H1 (cell line): ENCODE data around the gene DUSP3. TPM values are rescaled to one million over a fixed set of nuclear protein-coding genes. Genes with fewer than 3 reads are reported as not detected.

Experiments used
- CTCF ChIA-PET: fragments of 300-600 bp; sonication (Branson Sonifier 250); formaldehyde crosslinking; loops from one replicate; lab custom pipeline; 2021; ENCODE audit not compliant: partially characterized antibody; lab: Charles Lee
- POLR2A ChIA-PET: fragments of 300-600 bp; sonication (Branson Sonifier 250); formaldehyde crosslinking; loops from one replicate; lab custom pipeline; 2021; ENCODE audit warnings: inconsistent platforms; ENCODE audit not compliant: partially characterized antibody; lab: Charles Lee
- DNase-seq, 2 experiments: peaks; one replicate each; pipeline versions ENCODE4 v3.0.0 to v3.0.0-alpha.2; 2010 to 2022; ENCODE audit warnings: low spot score in 2 of 2, low read depth in 1 of 2, mixed read lengths in 1 of 2
- FAIRE-seq: peaks from 2 replicates; lab custom pipeline; 2011; peaks lifted over from hg19 to GRCh38; lab: Jason Lieb, UNC
- H2AFZ ChIP-seq: 2 replicates; pipeline ENCODE4 v1.8.1; 2012; ENCODE audit warnings: low read length, inconsistent platforms
- H2AK5ac ChIP-seq: 2 replicates; pipeline ENCODE4 v1.6.1; 2013; ENCODE audit warnings: low read depth, low read length
- H2BK120ac ChIP-seq: replicated peaks from 2 replicates; pipeline ENCODE3; 2013; ENCODE audit warnings: low read depth, low read length, inconsistent platforms
- H2BK12ac ChIP-seq: 2 replicates; pipeline ENCODE4 v1.6.1; 2013; ENCODE audit warnings: low read depth, low read length
- H2BK15ac ChIP-seq: 2 replicates; pipeline ENCODE4 v1.6.1; 2013; ENCODE audit warnings: low read length
- H2BK20ac ChIP-seq: 2 replicates; pipeline ENCODE4 v1.6.1; 2013; ENCODE audit warnings: low read length
- H2BK5ac ChIP-seq: 2 replicates; pipeline ENCODE4 v1.6.1; 2013; ENCODE audit warnings: low read depth, low read length
- H3K14ac ChIP-seq: 2 replicates; pipeline ENCODE4 v1.6.1; 2013; ENCODE audit warnings: inconsistent platforms; ENCODE audit not compliant: insufficient read length
- H3K18ac ChIP-seq: 2 replicates; pipeline ENCODE4 v1.6.1; 2013; ENCODE audit warnings: low read length; ENCODE audit errors: extremely low read depth
- H3K23ac ChIP-seq: 2 replicates; pipeline ENCODE4 v1.6.1; 2013; ENCODE audit warnings: inconsistent platforms; ENCODE audit not compliant: insufficient read length
- H3K23me2 ChIP-seq: 2 replicates; pipeline ENCODE4 v1.6.1; 2013; ENCODE audit warnings: low read depth, low read length
- H3K27ac ChIP-seq: 2 replicates; pipeline ENCODE4 v1.6.1; 2011; ENCODE audit warnings: low read depth, low read length, inconsistent platforms
- H3K27me3 ChIP-seq, 4 experiments: replicated peaks in 1 of 4; 1 replicate in 1 of 4; 2 replicates in 3 of 4; pipeline versions ENCODE4 v1.6.1 to v1.8.1; 2011 to 2013; ENCODE audit warnings: low read length in 3 of 4, mild to moderate bottlenecking in 3 of 4, inconsistent platforms in 2 of 4, mixed read lengths in 2 of 4, moderate library complexity in 1 of 4; ENCODE audit not compliant: control insufficient read depth in 3 of 4, insufficient read depth in 3 of 4; ENCODE audit errors: extremely low read depth in 1 of 4
- H3K36me3 ChIP-seq, 4 experiments: 2 replicates each; pipeline versions ENCODE4 v1.6.1 to v1.8.1; 2011 to 2013; ENCODE audit warnings: mild to moderate bottlenecking in 4 of 4, low read length in 3 of 4, moderate library complexity in 2 of 4, control low read depth in 1 of 4, inconsistent platforms in 1 of 4; ENCODE audit not compliant: insufficient read depth in 4 of 4, control insufficient read depth in 2 of 4
- H3K4ac ChIP-seq: replicated peaks from 2 replicates; pipeline ENCODE3; 2013; ENCODE audit warnings: low read length, low read depth, mixed read lengths, inconsistent platforms; ENCODE audit not compliant: insufficient read length
- H3K4me1 ChIP-seq, 4 experiments: replicated peaks in 1 of 4; 1 replicate in 1 of 4; 2 replicates in 3 of 4; pipeline versions ENCODE4 v1.6.1 to v1.8.1; 2011 to 2013; ENCODE audit warnings: low read length in 3 of 4, inconsistent platforms in 2 of 4, mixed read lengths in 1 of 4; ENCODE audit not compliant: insufficient read depth in 4 of 4, control insufficient read depth in 3 of 4
- H3K4me2 ChIP-seq, 2 experiments: 2 replicates each; pipeline versions ENCODE4 v1.6.1 to v1.8.1; 2011 to 2013; ENCODE audit warnings: low read depth in 2 of 2, low read length in 2 of 2, control low read depth in 1 of 2, inconsistent platforms in 1 of 2, mild to moderate bottlenecking in 1 of 2; ENCODE audit not compliant: insufficient read depth in 1 of 2
- H3K4me3 ChIP-seq, 4 experiments: fragments of 200-600, 300-600 bp in 1 of 4; sonication (generic), shearing (Covaris generic), sonication (Bioruptor Twin) in 1 of 4; 2 replicates each; pipeline versions ENCODE4 v1.5.1 to v1.8.1; 2011 to 2016; ENCODE audit warnings: low read length in 4 of 4, low read depth in 3 of 4, control low read depth in 2 of 4, inconsistent platforms in 2 of 4, mild to moderate bottlenecking in 2 of 4, mixed read lengths in 1 of 4, moderate library complexity in 1 of 4; ENCODE audit not compliant: insufficient read depth in 2 of 4; ENCODE audit errors: extremely low read depth in 1 of 4
- H3K56ac ChIP-seq: replicated peaks from 2 replicates; pipeline ENCODE3; 2013; ENCODE audit warnings: low read depth, mild to moderate bottlenecking, mixed read lengths, low read length, inconsistent platforms; ENCODE audit not compliant: insufficient read length
- H3K79me1 ChIP-seq: 2 replicates; pipeline ENCODE4 v1.6.1; 2013; ENCODE audit warnings: low read depth, low read length, control low read depth
- H3K79me2 ChIP-seq, 2 experiments: 2 replicates each; pipeline versions ENCODE4 v1.6.1 to v1.8.1; 2012 to 2013; ENCODE audit warnings: low read length in 2 of 2, mild to moderate bottlenecking in 2 of 2, inconsistent platforms in 1 of 2; ENCODE audit not compliant: insufficient read depth in 2 of 2, control insufficient read depth in 1 of 2
- H3K9ac ChIP-seq, 4 experiments: replicated peaks in 1 of 4; 1 replicate in 1 of 4; 2 replicates in 3 of 4; pipeline versions ENCODE4 v1.6.1 to v1.8.1; 2011 to 2013; ENCODE audit warnings: low read depth in 3 of 4, low read length in 3 of 4, control low read depth in 2 of 4, mild to moderate bottlenecking in 2 of 4, moderate library complexity in 2 of 4, inconsistent platforms in 1 of 4; ENCODE audit errors: extremely low read depth in 1 of 4
- H3K9me3 ChIP-seq, 2 experiments: 2 replicates each; pipeline versions ENCODE4 v1.6.1 to v1.8.1; 2012 to 2013; ENCODE audit warnings: mild to moderate bottlenecking in 2 of 2, moderate library complexity in 2 of 2, control low read depth in 1 of 2, inconsistent platforms in 1 of 2, low read depth in 1 of 2, low read length in 1 of 2, mixed read lengths in 1 of 2; ENCODE audit not compliant: insufficient read depth in 2 of 2
- H4K20me1 ChIP-seq, 2 experiments: replicated peaks in 1 of 2; 2 replicates each; pipeline versions ENCODE3 to v1.8.1; 2011 to 2013; ENCODE audit warnings: inconsistent platforms in 2 of 2, low read length in 2 of 2, mild to moderate bottlenecking in 1 of 2; ENCODE audit not compliant: insufficient read depth in 2 of 2, control insufficient read depth in 1 of 2
- H4K5ac ChIP-seq: 2 replicates; pipeline ENCODE4 v1.6.1; 2013; ENCODE audit warnings: low read length, low read depth, mixed read lengths, inconsistent platforms; ENCODE audit not compliant: insufficient read length
- H4K8ac ChIP-seq: 2 replicates; pipeline ENCODE4 v1.8.0; 2013; ENCODE audit warnings: mild to moderate bottlenecking, moderate library complexity, low read length, inconsistent platforms; ENCODE audit not compliant: insufficient read depth; ENCODE audit errors: extremely low read depth
- H4K91ac ChIP-seq: replicated peaks from 2 replicates; pipeline ENCODE3; 2013; ENCODE audit warnings: low read length, mixed read lengths, inconsistent platforms; ENCODE audit not compliant: insufficient read length
- CHD2 ChIP-seq: IDR thresholded peaks from 2 replicates; pipeline ENCODE4 v1.6.1; 2012; ENCODE audit warnings: low read length, improper control_type of control experiment
- JUND ChIP-seq: IDR thresholded peaks from 2 replicates; pipeline ENCODE4 v1.6.1; 2011; ENCODE audit warnings: mild to moderate bottlenecking, improper control_type of control experiment, low read length
- KDM5A ChIP-seq: fragments of 200-600 bp; IDR thresholded peaks from 2 replicates; pipeline ENCODE4 v1.7.1; 2012; ENCODE audit warnings: mild to moderate bottlenecking, low read length, inconsistent platforms, mixed read lengths
- POU5F1 ChIP-seq: IDR thresholded peaks from 2 replicates; pipeline ENCODE4 v1.6.1; 2011; ENCODE audit warnings: low read depth, mild to moderate bottlenecking, low read length, moderate library complexity
- SIN3A ChIP-seq, 2 experiments: IDR thresholded peaks in 1 of 2; conservative IDR thresholded peaks in 1 of 2; 2 replicates each; pipeline ENCODE4 v1.6.1; 2011 to 2012; ENCODE audit warnings: low read length in 2 of 2, improper control_type of control experiment in 1 of 2, low read depth in 1 of 2, mild to moderate bottlenecking in 1 of 2
- SP2 ChIP-seq: IDR thresholded peaks from 2 replicates; pipeline ENCODE4 v1.6.1; 2012; ENCODE audit warnings: mild to moderate bottlenecking, low read length, inconsistent platforms
- SUZ12 ChIP-seq: fragments of 200-600 bp; sonication (generic); IDR thresholded peaks from 2 replicates; pipeline ENCODE4 v1.6.1; 2012; ENCODE audit warnings: mild to moderate bottlenecking, inconsistent platforms, low read length, moderate library complexity, mixed read lengths
- WGBS, 2 experiments: shearing (Covaris generic) in 1 of 2; methylation state at CpG; one replicate each; pipeline versions ENCODE4 v1.1.6 to v1.1.7; 2013 to 2015; ENCODE audit warnings: low lambda C conversion rate in 2 of 2, mixed read lengths in 2 of 2, inconsistent platforms in 1 of 2, low coverage in 1 of 2, missing lambda C conversion rate in 1 of 2; ENCODE audit not compliant: insufficient replicate concordance in 2 of 2, insufficient coverage in 1 of 2, insufficient read length in 1 of 2; ENCODE audit errors: extremely low coverage in 1 of 2, missing lambda C conversion rate in 1 of 2; 5-methylcytosine and 5-hydroxymethylcytosine counted together
- polyA plus RNA-seq, 7 experiments: library from polyadenylated mRNA; depleted of rRNA in 3 of 7; stranded (reverse) in 5 of 7; unstranded in 2 of 7; fragments of >200 nt in 5 of 7; fragments of 200-250 nt in 2 of 7; gene quantifications; 1 replicate in 5 of 7; 2 replicates in 1 of 7; 4 replicates in 1 of 7; pipeline versions ENCODE4 v1.2.1 to v1.2.3, GENCODE V29; 2011 to 2013; ENCODE audit warnings: missing spikeins in 2 of 7, mixed read lengths in 2 of 7
- total RNA-seq: library from RNA; stranded (reverse); fragmentation: NEBNext Ultra II Directional; extraction: Animal tissue kit (Norgen Biotek cat#: 25700); gene quantifications from 2 replicates; pipeline ENCODE4 v1.2.1, GENCODE V29; 2021
- TF ChIP-seq, protein P1 (sequence below): IDR thresholded peaks from 2 replicates; pipeline ENCODE4 v1.6.1; 2012; ENCODE audit warnings: inconsistent platforms

The DUSP3 gene
- total and polyA plus RNA-seq, 2 of the 8 experiments (the other 6 are each of a cell fraction or from before 2014, with no cell fraction given) = 15.1 to 21.2 TPM

DNA sequence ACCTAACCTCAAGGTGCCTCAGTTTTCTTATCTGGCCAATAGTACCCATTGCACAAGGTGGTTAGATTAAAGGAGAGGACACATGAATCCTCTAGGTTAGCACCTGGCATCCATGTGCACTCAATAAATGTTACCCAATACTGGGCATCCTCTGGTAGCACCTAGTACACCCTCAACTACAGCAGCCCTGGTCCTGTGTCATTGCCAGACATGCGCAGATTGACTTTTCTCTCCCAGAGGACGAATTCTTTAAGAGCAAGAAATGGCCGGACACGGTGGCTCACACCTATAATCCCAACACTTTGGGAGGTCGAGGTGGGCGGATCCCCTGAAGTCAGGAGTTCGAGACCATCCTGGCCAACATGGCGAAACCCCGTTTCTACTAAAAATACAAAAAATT lies 7.3 kb downstream of the DUSP3 start:
- peaks cover 0 to 3% of the 10 kb centered on the region in 2 experiments for H4K20me1 ChIP-seq
- peaks cover 3 to 27% (median 16%) of the 10 kb centered on the region in 4 experiments; a peak in 6 of 8 replicates for H3K36me3 ChIP-seq
- no peak for TF ChIP-seq JUND
- TF ChIP-seq POU5F1 = no peak
- no peak for TF ChIP-seq SIN3A (conservative IDR thresholded peaks at IDR 0.05 in 1 of 2, IDR thresholded peaks at IDR 0.05 in 1 of 2; ENCODE audit: low read depth in 1 of 2, low read length in 2 of 2)
- TF ChIP-seq, protein P1, sequence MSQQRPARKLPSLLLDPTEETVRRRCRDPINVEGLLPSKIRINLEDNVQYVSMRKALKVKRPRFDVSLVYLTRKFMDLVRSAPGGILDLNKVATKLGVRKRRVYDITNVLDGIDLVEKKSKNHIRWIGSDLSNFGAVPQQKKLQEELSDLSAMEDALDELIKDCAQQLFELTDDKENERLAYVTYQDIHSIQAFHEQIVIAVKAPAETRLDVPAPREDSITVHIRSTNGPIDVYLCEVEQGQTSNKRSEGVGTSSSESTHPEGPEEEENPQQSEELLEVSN = no peak
- TF ChIP-seq SUZ12 = no peak
- TF ChIP-seq CHD2 = no peak
- no peak for TF ChIP-seq SP2
- TF ChIP-seq KDM5A = no peak
- no peak overlapping the region for H3K27ac ChIP-seq
- H3K23me2 ChIP-seq = no peaks in the 10 kb centered on the region
- no peak overlapping the region for H2BK15ac ChIP-seq
- 93% methylated on average over 9 of the region's 9 CpGs; no CpG with 5 or more reads in 1 of the 2 experiments for WGBS, 2 experiments
- no peaks in the 10 kb centered on the region; a peak in 1 of 4 replicates for H3K79me2 ChIP-seq
- H4K91ac ChIP-seq = no peak overlapping the region
- POLR2A ChIA-PET = no interaction called here
- H3K9ac ChIP-seq = no peak overlapping the region
- H3K79me1 ChIP-seq = no peaks in the 10 kb centered on the region; the same call in 1 of the 2 replicates
- no peak overlapping the region for H2BK120ac ChIP-seq
- H3K18ac ChIP-seq = no peak overlapping the region
- no peak overlapping the region for H3K23ac ChIP-seq
- FAIRE-seq (no peak), DNase-seq (no peak)
- H2BK5ac ChIP-seq = no peak overlapping the region
- H3K9me3 ChIP-seq = no peaks in the 10 kb centered on the region
- no peaks in the 10 kb centered on the region for H3K27me3 ChIP-seq
- H3K56ac ChIP-seq = no peak overlapping the region
- H3K4ac ChIP-seq = no peak overlapping the region
- H3K4me1 ChIP-seq = no peaks in the 10 kb centered on the region
- H4K5ac ChIP-seq = no peak overlapping the region
- H2AK5ac ChIP-seq = no peak overlapping the region
- no peak overlapping the region for H2AFZ ChIP-seq
- CTCF ChIA-PET = interaction anchor here (0.9 kb wide), 1 partner anchor 83 kb away, joined by 3 read pairs; no protein-coding TSS in a partner anchor
- H4K8ac ChIP-seq = no peak overlapping the region
- H3K4me3 ChIP-seq = no peak overlapping the region
- no peak overlapping the region for H2BK20ac ChIP-seq
- no peak overlapping the region for H2BK12ac ChIP-seq
- no peak overlapping the region for H3K14ac ChIP-seq
- no peak overlapping the region for H3K4me2 ChIP-seq
